K562 (cell line): ENCODE results near the gene CNTD1. TPM values are rescaled to one million over a fixed set of nuclear protein-coding genes. Genes with fewer than 3 reads are reported as not detected.

ENCODE experiments used
- ATAC-seq: fragments of 200-7000 bp; cut with Tn5 transposase; 3 replicates; pipeline ENCODE4 v1.9.1; 2020; ENCODE audit warnings: moderate library complexity
- BruUV-seq: library from RNA; stranded (reverse); fragments of 400-500 nt; replicated peaks from 2 replicates; lab custom pipeline; 2021; lab: Mats Ljungman, UMichigan
- CTCF ChIA-PET: fragments of 300-600 bp; formaldehyde crosslinking; extraction: SDS; loops from one replicate; lab custom pipeline; 2021; ENCODE audit warnings: low intra/inter-chr PET ratio; lab: Yijun Ruan, JAX
- POLR2A ChIA-PET: fragments of 300-600, 350-650 bp; sonication (Branson Sonifier 250); formaldehyde crosslinking; extraction: SDS; loops from one replicate; lab custom pipeline; 2021; ENCODE audit warnings: antibody characterized with exemption, inconsistent platforms; lab: Yijun Ruan, JAX
- DNase-seq, 4 experiments: peaks; one replicate each; pipeline versions ENCODE4 v3.0.0 to v3.0.0-alpha.2; 2011 to 2018; ENCODE audit warnings: low spot score in 3 of 4, mixed read lengths in 3 of 4; ENCODE audit errors: extremely low read depth in 1 of 4
- FAIRE-seq: peaks from 2 replicates; lab custom pipeline; 2011; peaks lifted over from hg19 to GRCh38; lab: Jason Lieb, UNC
- H2AFZ ChIP-seq: 2 replicates; pipeline ENCODE4 v1.6.0; 2011; ENCODE audit warnings: low read depth, low read length, control low read depth, inconsistent platforms
- H3K27ac ChIP-seq: fragments of 200-600 bp; 3 replicates; pipeline ENCODE4 v1.8.0; 2011; ENCODE audit warnings: low read depth, mild to moderate bottlenecking, control low read depth, inconsistent platforms, low read length, moderate library complexity, mixed read lengths; ENCODE audit errors: extremely low read depth
- H3K27me3 ChIP-seq, 2 experiments: fragments of 300-600 bp in 1 of 2; 2 replicates in 1 of 2; 3 replicates in 1 of 2; pipeline versions ENCODE4 v1.6.0 to v1.8.0; 2011; ENCODE audit warnings: inconsistent platforms in 2 of 2, low read length in 2 of 2, mild to moderate bottlenecking in 1 of 2, mixed read lengths in 1 of 2, moderate library complexity in 1 of 2; ENCODE audit not compliant: control insufficient read depth in 2 of 2, insufficient read depth in 2 of 2
- H3K36me3 ChIP-seq: fragments of 300-600 bp; 3 replicates; pipeline ENCODE4 v1.8.0; 2011; ENCODE audit warnings: mild to moderate bottlenecking, low read length, inconsistent platforms; ENCODE audit not compliant: control insufficient read depth, insufficient read depth
- H3K4me1 ChIP-seq, 2 experiments: fragments of 200-600 bp in 1 of 2; replicated peaks in 1 of 2; 2 replicates in 1 of 2; 3 replicates in 1 of 2; pipeline versions ENCODE4 v1.5.1 to v1.8.0; 2011; ENCODE audit warnings: inconsistent platforms in 2 of 2, low read length in 2 of 2, mild to moderate bottlenecking in 1 of 2, mixed read lengths in 1 of 2, moderate library complexity in 1 of 2; ENCODE audit not compliant: control insufficient read depth in 2 of 2, insufficient read depth in 2 of 2
- H3K4me2 ChIP-seq: 2 replicates; pipeline ENCODE4 v1.6.1; 2011; ENCODE audit warnings: low read length, control low read depth, inconsistent platforms, mixed read lengths; ENCODE audit not compliant: insufficient read depth
- H3K4me3 ChIP-seq: fragments of 200-600 bp; sonication (generic), shearing (Covaris generic); 2 replicates; pipeline ENCODE4 v1.5.1; 2016; ENCODE audit warnings: control low read depth, inconsistent platforms
- H3K79me2 ChIP-seq: fragments of 200-600 bp; 3 replicates; pipeline ENCODE4 v1.8.0; 2011; ENCODE audit warnings: low read length, inconsistent platforms; ENCODE audit not compliant: control insufficient read depth, insufficient read depth
- H3K9ac ChIP-seq, 2 experiments: 2 replicates each; pipeline versions ENCODE4 v1.6.0 to v1.6.1; 2011; ENCODE audit warnings: low read depth in 2 of 2, low read length in 2 of 2, control low read depth in 1 of 2, inconsistent platforms in 1 of 2, mild to moderate bottlenecking in 1 of 2, mixed read lengths in 1 of 2; ENCODE audit not compliant: insufficient read depth in 1 of 2
- H3K9me1 ChIP-seq: one replicate; pipeline ENCODE4 v1.6.0; 2011; ENCODE audit warnings: inconsistent platforms, mild to moderate bottlenecking, low read length, moderate library complexity; ENCODE audit not compliant: control insufficient read depth, insufficient read depth
- H3K9me3 ChIP-seq: replicated peaks from 2 replicates; pipeline ENCODE4 v1.5.1; 2011; ENCODE audit warnings: low read depth, low read length, inconsistent platforms; ENCODE audit not compliant: control insufficient read depth, insufficient read depth
- H4K20me1 ChIP-seq: replicated peaks from 2 replicates; pipeline ENCODE4 v1.6.1; 2011; ENCODE audit warnings: low read length, inconsistent platforms, mixed read lengths; ENCODE audit not compliant: control insufficient read depth, insufficient read depth
- PHB2 ChIP-seq: fragments of 450-650 bp; IDR thresholded peaks from 2 replicates; pipeline ENCODE4 v1.6.1; 2017; ENCODE audit warnings: low read depth
- WGBS: fragments of 100-300 bp; shearing (Covaris generic); methylation state at CpG from one replicate; pipeline ENCODE4 v1.1.6; 2016; ENCODE audit warnings: low coverage, mixed read lengths; ENCODE audit not compliant: insufficient coverage; ENCODE audit errors: missing lambda C conversion rate; 5-methylcytosine and 5-hydroxymethylcytosine counted together
- in situ Hi-C: fragments of 300-500 bp; cut with MboI; formaldehyde crosslinking; loops from 4 replicates; pipeline ENCODE4 v1.15.0; 2018; ENCODE audit warnings: inconsistent platforms, mixed read lengths
- intact Hi-C: fragments of 100-400 bp; cut with micrococcal nuclease; formaldehyde crosslinking; loops from 2 replicates; pipeline ENCODE4 v1.14.2; 2022
- polyA plus RNA-seq, 8 experiments: library from polyadenylated mRNA; depleted of rRNA in 4 of 8; stranded (reverse) in 5 of 8; unstranded in 3 of 8; fragments of >200 nt; fragmentation: Nextera tagmentation in 2 of 8; fragmentation: Illumina TruSeq in 1 of 8; extraction: Ambion mirVana in 2 of 8; extraction: Trizol in 1 of 8; gene quantifications; 2 replicates each; pipeline versions ENCODE4 v1.2.1 to v1.2.3, GENCODE V29; 2011 to 2014; ENCODE audit warnings: inconsistent platforms in 1 of 8, missing spikeins in 1 of 8
- total RNA-seq, 7 experiments: library from RNA; depleted of rRNA in 6 of 7; stranded (reverse); fragments of >200 nt in 6 of 7; fragmentation: Illumina TruSeq in 2 of 7; extraction: Trizol in 2 of 7; gene quantifications; 2 replicates each; pipeline versions ENCODE4 v1.2.1 to v1.2.3, GENCODE V29; 2011 to 2021; ENCODE audit warnings: low replicate concordance in 1 of 7
- TF ChIP-seq, protein P1 (sequence below): fragments of 200-600 bp; sonication (generic); IDR thresholded peaks from one replicate; pipeline ENCODE4 v1.6.1; 2012; ENCODE audit warnings: mild to moderate bottlenecking, low read depth, low read length, inconsistent platforms

Gene CNTD1
- total and polyA plus RNA-seq, 9 of the 15 experiments (the other 6 are each of a cell fraction or from before 2014, with no cell fraction given): 0.12 to 0.86 (median 0.41) TPM; not detected in 1

DNA sequence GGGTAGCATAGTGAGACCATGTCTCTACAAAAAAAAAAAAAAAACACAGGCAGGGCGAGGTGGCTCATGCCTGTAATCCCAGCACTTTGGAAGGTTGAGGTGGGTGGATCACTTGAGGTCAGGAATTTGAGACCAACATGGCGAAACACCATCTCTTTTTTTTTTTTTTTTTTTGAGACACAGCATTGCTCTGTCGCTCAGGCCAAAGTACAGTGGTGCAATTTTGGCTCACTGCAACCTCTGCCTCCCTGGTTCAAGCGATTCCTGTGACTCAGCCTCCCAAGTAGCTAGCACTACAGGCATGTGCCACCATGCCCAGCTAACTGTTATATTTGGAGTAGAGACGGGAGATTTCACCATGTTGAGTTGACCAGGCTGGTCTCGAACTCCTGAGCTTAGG lies 32.5 kb upstream of the CNTD1 start:
- in situ Hi-C loops: no loop called here
- ATAC-seq: no peak
- Histone ChIP-seq H3K36me3 (no peaks in the 10 kb centered on the region), H3K4me2 (no peak overlapping the region), H3K4me1 (peaks cover 10 to 19% of the 10 kb centered on the region in 2 experiments; a peak in 4 of 5 replicates), H3K9me1 (no peaks in the 10 kb centered on the region), H3K79me2 (no peaks in the 10 kb centered on the region), H4K20me1 (no peaks in the 10 kb centered on the region)
- ChIA-PET CTCF (interaction anchor here (0.6 kb wide), 1 partner anchor 654 kb away, joined by 4 read pairs; no protein-coding TSS in a partner anchor), POLR2A (interaction anchor here (0.9 to 1.6 kb wide), 3 partner anchors 14 to 52 kb away, joined by 3 read pairs; partner anchors contain the start of gene WNK4)
- FAIRE-seq: no peak
- WGBS: 89% methylated on average over 4 of the region's 6 CpGs
- no peak for DNase-seq
- intact Hi-C loops: no loop called here
- no peak for TF ChIP-seq PHB2
- TF ChIP-seq, protein P1, sequence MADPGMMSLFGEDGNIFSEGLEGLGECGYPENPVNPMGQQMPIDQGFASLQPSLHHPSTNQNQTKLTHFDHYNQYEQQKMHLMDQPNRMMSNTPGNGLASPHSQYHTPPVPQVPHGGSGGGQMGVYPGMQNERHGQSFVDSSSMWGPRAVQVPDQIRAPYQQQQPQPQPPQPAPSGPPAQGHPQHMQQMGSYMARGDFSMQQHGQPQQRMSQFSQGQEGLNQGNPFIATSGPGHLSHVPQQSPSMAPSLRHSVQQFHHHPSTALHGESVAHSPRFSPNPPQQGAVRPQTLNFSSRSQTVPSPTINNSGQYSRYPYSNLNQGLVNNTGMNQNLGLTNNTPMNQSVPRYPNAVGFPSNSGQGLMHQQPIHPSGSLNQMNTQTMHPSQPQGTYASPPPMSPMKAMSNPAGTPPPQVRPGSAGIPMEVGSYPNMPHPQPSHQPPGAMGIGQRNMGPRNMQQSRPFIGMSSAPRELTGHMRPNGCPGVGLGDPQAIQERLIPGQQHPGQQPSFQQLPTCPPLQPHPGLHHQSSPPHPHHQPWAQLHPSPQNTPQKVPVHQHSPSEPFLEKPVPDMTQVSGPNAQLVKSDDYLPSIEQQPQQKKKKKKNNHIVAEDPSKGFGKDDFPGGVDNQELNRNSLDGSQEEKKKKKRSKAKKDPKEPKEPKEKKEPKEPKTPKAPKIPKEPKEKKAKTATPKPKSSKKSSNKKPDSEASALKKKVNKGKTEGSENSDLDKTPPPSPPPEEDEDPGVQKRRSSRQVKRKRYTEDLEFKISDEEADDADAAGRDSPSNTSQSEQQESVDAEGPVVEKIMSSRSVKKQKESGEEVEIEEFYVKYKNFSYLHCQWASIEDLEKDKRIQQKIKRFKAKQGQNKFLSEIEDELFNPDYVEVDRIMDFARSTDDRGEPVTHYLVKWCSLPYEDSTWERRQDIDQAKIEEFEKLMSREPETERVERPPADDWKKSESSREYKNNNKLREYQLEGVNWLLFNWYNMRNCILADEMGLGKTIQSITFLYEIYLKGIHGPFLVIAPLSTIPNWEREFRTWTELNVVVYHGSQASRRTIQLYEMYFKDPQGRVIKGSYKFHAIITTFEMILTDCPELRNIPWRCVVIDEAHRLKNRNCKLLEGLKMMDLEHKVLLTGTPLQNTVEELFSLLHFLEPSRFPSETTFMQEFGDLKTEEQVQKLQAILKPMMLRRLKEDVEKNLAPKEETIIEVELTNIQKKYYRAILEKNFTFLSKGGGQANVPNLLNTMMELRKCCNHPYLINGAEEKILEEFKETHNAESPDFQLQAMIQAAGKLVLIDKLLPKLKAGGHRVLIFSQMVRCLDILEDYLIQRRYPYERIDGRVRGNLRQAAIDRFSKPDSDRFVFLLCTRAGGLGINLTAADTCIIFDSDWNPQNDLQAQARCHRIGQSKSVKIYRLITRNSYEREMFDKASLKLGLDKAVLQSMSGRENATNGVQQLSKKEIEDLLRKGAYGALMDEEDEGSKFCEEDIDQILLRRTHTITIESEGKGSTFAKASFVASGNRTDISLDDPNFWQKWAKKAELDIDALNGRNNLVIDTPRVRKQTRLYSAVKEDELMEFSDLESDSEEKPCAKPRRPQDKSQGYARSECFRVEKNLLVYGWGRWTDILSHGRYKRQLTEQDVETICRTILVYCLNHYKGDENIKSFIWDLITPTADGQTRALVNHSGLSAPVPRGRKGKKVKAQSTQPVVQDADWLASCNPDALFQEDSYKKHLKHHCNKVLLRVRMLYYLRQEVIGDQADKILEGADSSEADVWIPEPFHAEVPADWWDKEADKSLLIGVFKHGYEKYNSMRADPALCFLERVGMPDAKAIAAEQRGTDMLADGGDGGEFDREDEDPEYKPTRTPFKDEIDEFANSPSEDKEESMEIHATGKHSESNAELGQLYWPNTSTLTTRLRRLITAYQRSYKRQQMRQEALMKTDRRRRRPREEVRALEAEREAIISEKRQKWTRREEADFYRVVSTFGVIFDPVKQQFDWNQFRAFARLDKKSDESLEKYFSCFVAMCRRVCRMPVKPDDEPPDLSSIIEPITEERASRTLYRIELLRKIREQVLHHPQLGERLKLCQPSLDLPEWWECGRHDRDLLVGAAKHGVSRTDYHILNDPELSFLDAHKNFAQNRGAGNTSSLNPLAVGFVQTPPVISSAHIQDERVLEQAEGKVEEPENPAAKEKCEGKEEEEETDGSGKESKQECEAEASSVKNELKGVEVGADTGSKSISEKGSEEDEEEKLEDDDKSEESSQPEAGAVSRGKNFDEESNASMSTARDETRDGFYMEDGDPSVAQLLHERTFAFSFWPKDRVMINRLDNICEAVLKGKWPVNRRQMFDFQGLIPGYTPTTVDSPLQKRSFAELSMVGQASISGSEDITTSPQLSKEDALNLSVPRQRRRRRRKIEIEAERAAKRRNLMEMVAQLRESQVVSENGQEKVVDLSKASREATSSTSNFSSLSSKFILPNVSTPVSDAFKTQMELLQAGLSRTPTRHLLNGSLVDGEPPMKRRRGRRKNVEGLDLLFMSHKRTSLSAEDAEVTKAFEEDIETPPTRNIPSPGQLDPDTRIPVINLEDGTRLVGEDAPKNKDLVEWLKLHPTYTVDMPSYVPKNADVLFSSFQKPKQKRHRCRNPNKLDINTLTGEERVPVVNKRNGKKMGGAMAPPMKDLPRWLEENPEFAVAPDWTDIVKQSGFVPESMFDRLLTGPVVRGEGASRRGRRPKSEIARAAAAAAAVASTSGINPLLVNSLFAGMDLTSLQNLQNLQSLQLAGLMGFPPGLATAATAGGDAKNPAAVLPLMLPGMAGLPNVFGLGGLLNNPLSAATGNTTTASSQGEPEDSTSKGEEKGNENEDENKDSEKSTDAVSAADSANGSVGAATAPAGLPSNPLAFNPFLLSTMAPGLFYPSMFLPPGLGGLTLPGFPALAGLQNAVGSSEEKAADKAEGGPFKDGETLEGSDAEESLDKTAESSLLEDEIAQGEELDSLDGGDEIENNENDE: no peak
- TF ChIP-seq, all 486 proteins: peak for 0
- no peaks in the 10 kb centered on the region for H3K9me3 ChIP-seq
- H3K9ac ChIP-seq: no peak overlapping the region; a peak in 1 of 4 replicates
- no TSS peak for BruUV-seq
- no peak overlapping the region for H3K27ac ChIP-seq
- H3K27me3 ChIP-seq: no peaks in the 10 kb centered on the region
- no peak overlapping the region for H2AFZ ChIP-seq
- no peak overlapping the region for H3K4me3 ChIP-seq
